ENCODE results near the gene NAP1L1.

Gene NAP1L1

GRCh38 chr12:76109879-76110278 is 25.4 kb upstream of the NAP1L1 start:
- H3K9ac ChIP-seq (ENCODE audit: low read depth in 1 of 2, low read length in 2 of 2), result no peak overlapping the region
- H3K27ac ChIP-seq (ENCODE audit: low read depth in 2 of 2, low read length in 2 of 2), result no peak overlapping the region
- H3K36me3 ChIP-seq (ENCODE audit: control insufficient read depth in 2 of 2, insufficient read depth in 2 of 2, low read length in 2 of 2), result no peaks in the 10 kb centered on the region
- peaks cover 0 to 12% of the 10 kb centered on the region in 2 donors for H3K27me3 ChIP-seq (ENCODE audit: control insufficient read depth in 2 of 2, insufficient read depth in 2 of 2, low read length in 2 of 2)
- no peaks in the 10 kb centered on the region for H3K4me1 ChIP-seq (ENCODE audit: control insufficient read depth in 2 of 2, insufficient read depth in 2 of 2, low read length in 2 of 2)
- no peaks in the 10 kb centered on the region for H3K9me3 ChIP-seq (ENCODE audit: control insufficient read depth in 2 of 2, low read length in 2 of 2)
- no peak overlapping the region for H3K4me3 ChIP-seq (ENCODE audit: low read length in 2 of 2)

- Histone ChIP-seq H3K27me3 (ENCODE audit: control insufficient read depth in 2 of 2, insufficient read depth in 2 of 2, low read length in 2 of 2) (peaks cover 0 to 9% of the 10 kb centered on the region in 2 donors), H3K9ac (ENCODE audit: low read depth in 1 of 2, low read length in 2 of 2) (no peak overlapping the region), H3K36me3 (ENCODE audit: control insufficient read depth in 2 of 2, insufficient read depth in 2 of 2, low read length in 2 of 2) (no peaks in the 10 kb centered on the region), H3K27ac (ENCODE audit: low read depth in 2 of 2, low read length in 2 of 2) (no peak overlapping the region), H3K9me3 (ENCODE audit: control insufficient read depth in 2 of 2, low read length in 2 of 2) (no peaks in the 10 kb centered on the region), H3K4me1 (ENCODE audit: control insufficient read depth in 2 of 2, insufficient read depth in 2 of 2, low read length in 2 of 2) (no peaks in the 10 kb centered on the region), H3K4me3 (ENCODE audit: low read length in 2 of 2) (no peak overlapping the region)
Observed at GRCh38 chr12:76108356-76108755, 23.9 kb upstream of the NAP1L1 start.

GRCh38 chr12:76106631-76107030 is 22.1 kb upstream of the NAP1L1 start:
- Histone ChIP-seq H3K36me3 (ENCODE audit: control insufficient read depth in 2 of 2, insufficient read depth in 2 of 2, low read length in 2 of 2) (no peaks in the 10 kb centered on the region), H3K9me3 (ENCODE audit: control insufficient read depth in 2 of 2, low read length in 2 of 2) (no peaks in the 10 kb centered on the region), H3K27me3 (ENCODE audit: control insufficient read depth in 2 of 2, insufficient read depth in 2 of 2, low read length in 2 of 2) (peaks cover 0 to 9% of the 10 kb centered on the region in 2 donors), H3K27ac (ENCODE audit: low read depth in 2 of 2, low read length in 2 of 2) (no peak overlapping the region), H3K4me3 (ENCODE audit: low read length in 2 of 2) (no peak overlapping the region), H3K4me1 (ENCODE audit: control insufficient read depth in 2 of 2, insufficient read depth in 2 of 2, low read length in 2 of 2) (no peaks in the 10 kb centered on the region), H3K9ac (ENCODE audit: low read depth in 1 of 2, low read length in 2 of 2) (no peak overlapping the region)

- Histone ChIP-seq H3K9ac (ENCODE audit: low read depth in 1 of 2, low read length in 2 of 2) (no peak overlapping the region), H3K27ac (ENCODE audit: low read depth in 2 of 2, low read length in 2 of 2) (no peak overlapping the region), H3K4me3 (ENCODE audit: low read length in 2 of 2) (no peak overlapping the region), H3K9me3 (ENCODE audit: control insufficient read depth in 2 of 2, low read length in 2 of 2) (no peaks in the 10 kb centered on the region), H3K36me3 (ENCODE audit: control insufficient read depth in 2 of 2, insufficient read depth in 2 of 2, low read length in 2 of 2) (no peaks in the 10 kb centered on the region), H3K4me1 (ENCODE audit: control insufficient read depth in 2 of 2, insufficient read depth in 2 of 2, low read length in 2 of 2) (no peaks in the 10 kb centered on the region), H3K27me3 (ENCODE audit: control insufficient read depth in 2 of 2, insufficient read depth in 2 of 2, low read length in 2 of 2) (peaks cover 0 to 5% of the 10 kb centered on the region in 2 donors)
Observed at GRCh38 chr12:76103958-76104357, 19.5 kb upstream of the NAP1L1 start.

GRCh38 chr12:76101739-76102385 is 17.4 kb upstream of the NAP1L1 start:
- Histone ChIP-seq H3K36me3 (ENCODE audit: control insufficient read depth in 2 of 2, insufficient read depth in 2 of 2, low read length in 2 of 2) (no peaks in the 10 kb centered on the region), H3K9ac (ENCODE audit: low read depth in 1 of 2, low read length in 2 of 2) (no peak overlapping the region), H3K9me3 (ENCODE audit: control insufficient read depth in 2 of 2, low read length in 2 of 2) (no peaks in the 10 kb centered on the region), H3K27ac (ENCODE audit: low read depth in 2 of 2, low read length in 2 of 2) (no peak overlapping the region), H3K4me1 (ENCODE audit: control insufficient read depth in 2 of 2, insufficient read depth in 2 of 2, low read length in 2 of 2) (no peaks in the 10 kb centered on the region), H3K4me3 (ENCODE audit: low read length in 2 of 2) (no peak overlapping the region), H3K27me3 (ENCODE audit: control insufficient read depth in 2 of 2, insufficient read depth in 2 of 2, low read length in 2 of 2) (peaks cover 0 to 4% of the 10 kb centered on the region in 2 donors)

- Histone ChIP-seq H3K27ac (ENCODE audit: low read depth in 2 of 2, low read length in 2 of 2) (no peak overlapping the region), H3K4me1 (ENCODE audit: control insufficient read depth in 2 of 2, insufficient read depth in 2 of 2, low read length in 2 of 2) (no peaks in the 10 kb centered on the region), H3K27me3 (ENCODE audit: control insufficient read depth in 2 of 2, insufficient read depth in 2 of 2, low read length in 2 of 2) (no peaks in the 10 kb centered on the region), H3K9ac (ENCODE audit: low read depth in 1 of 2, low read length in 2 of 2) (no peak overlapping the region), H3K9me3 (ENCODE audit: control insufficient read depth in 2 of 2, low read length in 2 of 2) (no peaks in the 10 kb centered on the region), H3K4me3 (ENCODE audit: low read length in 2 of 2) (no peak overlapping the region), H3K36me3 (ENCODE audit: control insufficient read depth in 2 of 2, insufficient read depth in 2 of 2, low read length in 2 of 2) (no peaks in the 10 kb centered on the region)
Observed at GRCh38 chr12:76096079-76096646, 11.7 kb upstream of the NAP1L1 start.

- Histone ChIP-seq H3K4me1 (ENCODE audit: control insufficient read depth in 2 of 2, insufficient read depth in 2 of 2, low read length in 2 of 2) (no peaks in the 10 kb centered on the region), H3K9me3 (ENCODE audit: control insufficient read depth in 2 of 2, low read length in 2 of 2) (no peaks in the 10 kb centered on the region), H3K27me3 (ENCODE audit: control insufficient read depth in 2 of 2, insufficient read depth in 2 of 2, low read length in 2 of 2) (no peaks in the 10 kb centered on the region), H3K27ac (ENCODE audit: low read depth in 2 of 2, low read length in 2 of 2) (no peak overlapping the region), H3K36me3 (ENCODE audit: control insufficient read depth in 2 of 2, insufficient read depth in 2 of 2, low read length in 2 of 2) (no peaks in the 10 kb centered on the region), H3K4me3 (ENCODE audit: low read length in 2 of 2) (no peak overlapping the region), H3K9ac (ENCODE audit: low read depth in 1 of 2, low read length in 2 of 2) (no peak overlapping the region)
Observed at GRCh38 chr12:76094754-76095153, 10.3 kb upstream of the NAP1L1 start.

GRCh38 chr12:76091246-76091754 is 6.8 kb upstream of the NAP1L1 start:
- no peaks in the 10 kb centered on the region for H3K36me3 ChIP-seq (ENCODE audit: control insufficient read depth in 2 of 2, insufficient read depth in 2 of 2, low read length in 2 of 2)
- no peaks in the 10 kb centered on the region for H3K4me1 ChIP-seq (ENCODE audit: control insufficient read depth in 2 of 2, insufficient read depth in 2 of 2, low read length in 2 of 2)
- no peak overlapping the region for H3K9ac ChIP-seq (ENCODE audit: low read depth in 1 of 2, low read length in 2 of 2)
- H3K27ac ChIP-seq (ENCODE audit: low read depth in 2 of 2, low read length in 2 of 2), result no peak overlapping the region
- H3K9me3 ChIP-seq (ENCODE audit: control insufficient read depth in 2 of 2, low read length in 2 of 2), result no peaks in the 10 kb centered on the region
- H3K4me3 ChIP-seq (ENCODE audit: low read length in 2 of 2), result no peak overlapping the region
- no peaks in the 10 kb centered on the region for H3K27me3 ChIP-seq (ENCODE audit: control insufficient read depth in 2 of 2, insufficient read depth in 2 of 2, low read length in 2 of 2)

GRCh38 chr12:76085520-76085868 is 1.0 kb upstream of the NAP1L1 start:
- Histone ChIP-seq H3K9ac (ENCODE audit: low read depth in 1 of 2, low read length in 2 of 2) (peak overlapping the region; percentile 41 to 60), H3K36me3 (ENCODE audit: control insufficient read depth in 2 of 2, insufficient read depth in 2 of 2, low read length in 2 of 2) (no peaks in the 10 kb centered on the region), H3K4me1 (ENCODE audit: control insufficient read depth in 2 of 2, insufficient read depth in 2 of 2, low read length in 2 of 2) (peaks cover 7 to 13% of the 10 kb centered on the region in 2 donors), H3K27ac (ENCODE audit: low read depth in 2 of 2, low read length in 2 of 2) (peak overlapping the region; percentile 91 to 94), H3K27me3 (ENCODE audit: control insufficient read depth in 2 of 2, insufficient read depth in 2 of 2, low read length in 2 of 2) (no peaks in the 10 kb centered on the region), H3K4me3 (ENCODE audit: low read length in 2 of 2) (peak overlapping the region; percentile 79 to 81), H3K9me3 (ENCODE audit: control insufficient read depth in 2 of 2, low read length in 2 of 2) (no peaks in the 10 kb centered on the region)

- peak overlapping the region; percentile 79 to 81 for H3K4me3 ChIP-seq (ENCODE audit: low read length in 2 of 2)
- no peaks in the 10 kb centered on the region for H3K36me3 ChIP-seq (ENCODE audit: control insufficient read depth in 2 of 2, insufficient read depth in 2 of 2, low read length in 2 of 2)
- H3K9me3 ChIP-seq (ENCODE audit: control insufficient read depth in 2 of 2, low read length in 2 of 2), result no peaks in the 10 kb centered on the region
- H3K9ac ChIP-seq (ENCODE audit: low read depth in 1 of 2, low read length in 2 of 2), result peak overlapping the region; percentile 41 to 82
- peaks cover 7 to 13% of the 10 kb centered on the region in 2 donors for H3K4me1 ChIP-seq (ENCODE audit: control insufficient read depth in 2 of 2, insufficient read depth in 2 of 2, low read length in 2 of 2)
- peak overlapping the region; percentile 91 to 94 for H3K27ac ChIP-seq (ENCODE audit: low read depth in 2 of 2, low read length in 2 of 2)
- no peaks in the 10 kb centered on the region for H3K27me3 ChIP-seq (ENCODE audit: control insufficient read depth in 2 of 2, insufficient read depth in 2 of 2, low read length in 2 of 2)
Observed at GRCh38 chr12:76084863-76085519, 506 bp upstream of the NAP1L1 start.
